Kidney glomerular epithelial cell (primary cell): ENCODE measurements around the gene DOCK4.

ENCODE experiments used
- DNase-seq: peaks from one replicate; lab custom pipeline; 2025; lab: John Stamatoyannopoulos, UW

DOCK4 gene

GRCh38 chr7:111729483-111729882, 476.7 kb downstream of the DOCK4 start:
- DNase-seq = no peak

DNA sequence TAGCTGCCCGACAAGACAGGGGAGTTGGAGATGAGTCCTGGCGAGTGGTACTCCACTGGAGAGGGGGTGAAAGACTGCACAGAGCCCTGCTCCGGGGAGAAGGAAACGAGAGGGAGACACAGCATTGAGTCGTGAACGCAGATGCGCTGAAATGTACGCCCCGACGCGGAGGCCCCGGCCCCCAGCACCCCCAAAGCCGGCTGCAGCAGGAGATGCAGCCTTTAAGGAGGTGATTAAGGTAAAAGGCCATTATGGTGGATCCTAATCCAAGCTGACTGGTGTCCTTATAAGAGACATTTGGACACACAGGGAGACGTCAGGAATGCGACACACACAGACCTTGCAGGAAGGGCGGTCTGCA, 477.6 kb downstream of the DOCK4 start:
- DNase-seq = no peak

DNA sequence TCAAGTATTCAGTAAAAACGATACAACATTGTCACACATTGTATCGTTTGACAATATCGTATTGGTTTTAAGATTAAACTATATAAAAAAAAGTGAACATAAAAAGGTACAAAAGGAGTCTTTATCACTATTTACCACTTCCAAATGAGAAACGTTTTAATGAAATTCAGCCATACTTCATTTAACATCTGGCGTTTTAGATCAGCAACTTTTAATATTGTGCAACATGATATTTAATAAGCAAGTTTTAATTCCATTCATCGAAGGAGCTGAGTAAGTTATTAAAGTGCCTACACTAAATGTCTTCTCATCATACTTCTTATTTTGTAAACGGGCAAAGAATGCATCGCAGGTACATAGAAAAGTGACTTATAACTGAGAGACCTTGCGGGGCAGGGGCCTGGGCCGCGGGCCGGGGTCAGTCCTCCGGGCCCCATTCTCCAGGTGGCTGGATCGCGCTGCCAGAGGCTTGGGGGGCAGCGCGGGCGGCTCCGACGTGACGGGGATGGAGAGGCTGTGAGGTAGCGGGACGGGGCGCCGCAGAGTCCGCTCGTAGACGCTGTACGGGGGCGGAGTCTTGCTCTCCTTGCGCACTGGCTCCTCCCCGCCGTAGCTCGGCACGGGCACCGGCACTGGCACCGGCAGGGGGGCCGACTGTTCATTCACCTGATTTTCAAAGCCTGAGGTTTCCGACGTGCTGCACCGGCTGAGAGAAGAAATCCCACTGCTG, 478.1 kb downstream of the DOCK4 start:
- no peak for DNase-seq

- no peak for DNase-seq
These were observed 487.3 kb downstream of the DOCK4 start for GRCh38 chr7:111718886-111719285.

- no peak for DNase-seq
These were observed 494.7 kb downstream of the DOCK4 start for GRCh38 chr7:111711426-111712065.

DNA sequence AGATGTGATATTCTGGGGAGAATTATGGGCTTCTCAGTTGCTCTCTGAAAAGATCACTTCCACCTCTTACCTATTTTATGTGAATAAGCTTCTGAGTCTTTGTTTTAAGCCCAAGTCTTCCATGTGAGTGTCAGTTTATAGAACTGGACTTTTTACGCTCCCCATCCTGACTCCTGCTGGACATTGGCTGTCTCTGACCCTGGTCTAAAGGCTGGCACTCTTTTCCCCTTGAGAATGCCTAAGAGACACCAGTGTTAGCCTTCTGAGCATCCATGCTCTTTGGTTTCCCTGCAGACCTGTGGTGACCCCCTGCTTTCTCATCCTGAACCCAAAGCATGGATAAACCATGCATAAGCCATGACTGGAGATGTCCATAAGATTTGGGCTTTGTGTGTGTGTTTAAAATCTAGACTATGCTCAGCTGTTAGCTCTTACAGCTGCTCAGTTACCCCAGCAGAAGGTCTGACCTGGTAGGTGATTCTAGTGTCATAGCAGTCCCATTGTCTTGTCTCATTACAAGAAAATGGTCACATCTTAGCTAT, 495.3 kb downstream of the DOCK4 start:
- DNase-seq = no peak

- no peak for DNase-seq
These were observed 498.1 kb downstream of the DOCK4 start for GRCh38 chr7:111708072-111708471.

DNA sequence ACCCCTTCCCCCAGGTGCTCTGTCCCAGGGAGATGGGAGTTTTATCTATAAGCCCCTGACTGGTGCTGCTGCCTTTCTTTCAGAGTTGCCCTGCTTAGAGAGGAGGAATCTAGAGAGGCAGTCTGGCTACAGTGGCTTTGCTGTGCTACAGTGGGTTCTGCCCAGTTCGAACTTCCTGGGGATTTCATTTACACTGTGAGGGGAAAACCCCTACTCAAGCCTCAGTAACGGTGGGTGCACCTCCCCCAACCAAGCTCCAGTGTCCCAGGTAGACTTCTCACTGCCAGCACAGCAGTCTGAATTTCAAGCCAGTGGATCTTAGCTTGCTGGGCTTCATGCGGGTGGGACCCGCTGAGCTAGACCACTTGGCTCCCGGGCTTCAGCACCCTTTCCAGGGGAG, 500.4 kb downstream of the DOCK4 start:
- DNase-seq = no peak

DNA sequence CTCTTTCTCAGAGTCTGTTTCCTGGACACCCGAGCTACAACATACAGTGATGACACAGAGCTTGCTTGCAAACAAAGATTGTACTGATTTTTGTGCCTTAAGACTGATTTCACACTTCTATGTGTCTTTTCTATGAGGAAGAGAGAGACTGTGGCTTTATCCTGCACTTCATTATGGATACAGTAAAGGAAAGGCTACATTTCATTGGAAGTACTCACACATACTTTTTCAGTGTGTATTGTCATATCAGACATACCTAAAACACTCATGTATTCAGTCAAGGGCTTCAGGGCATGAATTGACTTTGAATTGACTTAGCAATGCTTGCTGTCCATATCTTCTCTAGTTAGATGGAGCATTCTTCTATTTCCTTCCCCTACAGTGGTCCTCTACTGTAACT, 508.4 kb downstream of the DOCK4 start:
- no peak for DNase-seq

DNA sequence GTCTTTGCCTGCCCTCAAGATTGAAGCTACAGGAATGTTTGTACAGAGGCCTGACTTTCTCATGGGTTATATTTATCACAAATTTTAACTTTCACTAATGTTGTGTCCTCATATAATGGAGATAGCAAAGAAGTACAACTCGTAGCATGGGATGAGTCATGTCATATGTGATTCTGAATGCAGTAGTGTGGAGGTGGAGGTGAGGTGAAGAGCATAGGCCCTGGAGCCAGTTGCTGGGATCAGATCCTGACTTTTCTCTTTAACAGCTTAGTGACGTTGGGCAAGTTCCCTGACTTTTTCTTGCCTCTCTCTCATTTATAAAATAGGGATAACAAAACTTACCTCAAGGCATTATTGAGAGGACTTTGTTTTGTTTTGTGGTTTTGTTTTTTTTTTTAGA, 511.8 kb downstream of the DOCK4 start:
- no peak for DNase-seq

- DNase-seq = no peak
These were observed 515.7 kb downstream of the DOCK4 start for GRCh38 chr7:111690364-111691111.

DNA sequence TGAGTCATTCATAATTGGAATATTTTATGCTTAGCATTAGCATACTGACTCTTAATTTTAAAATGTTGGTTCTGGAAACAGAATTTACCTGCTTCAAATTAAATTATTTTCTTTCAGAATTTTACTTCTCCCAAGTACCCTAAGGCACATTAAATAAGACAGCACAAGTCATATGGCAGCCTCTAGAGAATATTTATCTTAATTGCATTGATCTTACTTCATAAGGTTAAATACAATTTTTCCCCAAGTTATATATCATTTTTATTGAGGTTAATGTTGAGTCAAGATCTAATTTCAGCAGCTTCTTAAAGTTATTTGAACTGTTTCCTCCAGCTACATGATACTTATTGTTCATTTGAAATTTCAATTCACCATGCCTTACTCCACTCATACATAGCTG, 520.9 kb downstream of the DOCK4 start:
- DNase-seq = no peak

GRCh38 chr7:111682588-111683340, 523.4 kb downstream of the DOCK4 start:
- DNase-seq = no peak

- no peak for DNase-seq
These were observed 525.0 kb downstream of the DOCK4 start for GRCh38 chr7:111681242-111681641.

- DNase-seq = no peak
These were observed 527.2 kb downstream of the DOCK4 start for GRCh38 chr7:111678986-111679385.

DNA sequence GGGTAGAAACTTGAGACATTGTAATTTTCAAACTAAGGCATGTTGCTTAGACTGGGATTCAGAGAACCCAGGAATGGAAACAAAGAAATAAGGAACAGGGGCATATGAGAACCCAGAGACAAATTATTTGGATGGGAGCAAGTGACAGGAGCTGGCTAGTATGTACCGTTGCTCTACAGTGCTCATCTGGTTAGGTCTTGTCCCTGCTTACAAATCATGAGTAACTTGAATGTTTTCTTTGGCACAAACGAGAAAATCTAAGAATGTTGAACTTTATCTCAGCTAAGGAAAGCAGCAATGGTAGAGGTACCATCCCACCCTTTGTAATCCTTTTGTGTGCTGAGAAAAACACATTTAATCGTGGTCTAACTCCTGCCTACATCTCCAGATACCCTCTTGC, 527.9 kb downstream of the DOCK4 start:
- no peak for DNase-seq

DNA sequence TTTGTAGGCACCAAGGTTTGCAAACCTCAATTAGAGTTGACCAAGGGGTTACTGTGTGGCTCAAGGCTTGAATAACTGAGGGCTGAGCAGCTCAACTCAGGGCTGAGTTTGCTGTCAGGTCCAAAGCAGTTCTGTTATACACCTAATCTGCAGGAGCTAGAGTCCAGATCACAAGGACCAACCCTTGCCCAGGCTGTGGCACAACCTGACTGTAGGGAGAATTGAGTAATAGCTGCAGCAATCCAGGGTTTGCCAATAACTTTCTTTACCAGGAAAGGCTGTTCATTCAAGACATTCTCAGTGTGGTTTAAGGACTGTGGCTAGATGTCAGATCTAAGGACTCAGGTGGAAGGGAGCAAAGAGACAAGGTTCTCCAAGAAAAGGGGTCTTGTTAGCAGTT, 528.4 kb downstream of the DOCK4 start:
- DNase-seq = no peak

DNA sequence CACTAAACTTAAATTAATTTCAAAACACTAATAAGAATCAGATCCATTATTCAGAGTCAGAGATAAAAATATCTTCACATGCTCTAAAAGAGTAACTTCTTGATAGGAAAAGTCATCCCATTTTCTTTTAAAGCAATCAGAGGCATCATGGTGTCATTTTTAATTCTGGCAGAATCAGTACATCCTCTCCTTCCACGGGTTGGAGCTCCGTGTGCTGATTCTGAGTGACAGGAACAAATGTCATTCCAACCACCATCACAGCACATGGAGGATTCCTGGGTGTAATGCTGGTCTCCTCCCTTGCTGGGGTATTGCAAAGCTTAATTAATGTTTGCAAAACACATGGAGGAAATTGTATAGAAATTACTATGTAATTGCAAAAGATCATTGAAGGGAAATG, 529.4 kb downstream of the DOCK4 start:
- DNase-seq = no peak
